Daoy (cell line): ENCODE data around the gene ARHGAP4. TPM values are rescaled to one million over a fixed set of nuclear protein-coding genes. Genes with fewer than 3 reads are reported as not detected.

ENCODE experiments used
- DNase-seq: peaks from one replicate; pipeline ENCODE4 v3.0.0-alpha.2; 2015; ENCODE audit warnings: low read depth
- total RNA-seq: library from RNA; depleted of rRNA; stranded (reverse); fragments of >200 nt; shearing (Covaris generic); gene quantifications from 2 replicates; pipeline ENCODE4 v1.2.3, GENCODE V29; 2014

Gene ARHGAP4
- total RNA-seq, 1 experiment from 2014 or later, result 2.6 TPM

DNA sequence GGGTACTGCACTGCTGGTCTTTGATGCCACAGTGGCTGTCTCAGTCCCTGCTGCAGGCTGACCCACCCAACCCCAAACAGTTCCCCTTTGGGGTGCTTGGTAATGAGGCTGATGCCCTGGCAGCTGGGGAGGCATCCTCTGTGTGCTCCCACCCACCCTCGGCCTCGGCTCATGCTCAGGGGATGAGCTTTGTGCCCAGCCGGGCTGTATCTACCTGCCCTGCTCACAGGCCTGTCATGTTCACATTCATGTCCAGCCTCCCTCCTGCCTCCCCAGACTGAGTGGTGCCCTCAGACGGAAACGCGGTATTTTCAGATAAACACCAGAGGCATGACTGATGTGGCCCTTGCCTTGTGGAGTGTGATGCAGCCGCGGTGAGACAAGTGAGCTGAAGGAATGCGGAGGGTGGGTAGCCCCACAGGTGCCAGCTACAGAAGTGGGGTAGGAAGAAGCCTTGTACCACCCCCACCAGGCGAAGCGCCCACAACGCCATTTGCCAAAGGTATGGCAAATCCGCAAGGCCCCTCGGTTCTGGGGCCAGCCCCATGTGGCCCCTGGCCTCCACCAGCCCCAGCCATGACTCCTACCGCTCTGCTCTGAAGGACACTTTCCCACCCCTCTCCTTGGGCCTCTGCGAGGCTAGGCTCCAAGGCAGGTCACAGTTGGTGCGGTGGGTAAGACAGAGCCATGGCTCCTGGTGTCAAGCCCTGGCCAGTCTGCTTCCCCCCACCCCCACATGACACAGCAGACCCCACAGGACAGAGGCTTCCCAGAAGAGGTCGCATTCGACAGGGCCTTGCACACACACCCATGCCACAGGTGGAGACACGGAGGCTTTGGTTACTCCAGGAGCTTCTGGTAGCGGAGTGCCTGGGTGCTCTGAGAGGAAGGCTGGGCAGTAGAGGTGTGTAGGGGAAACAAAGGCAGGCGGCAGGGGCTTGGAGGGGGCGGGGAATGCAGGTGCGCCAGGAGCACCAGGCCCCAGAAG is 20.2 kb upstream of the ARHGAP4 start:
- DNase-seq, result no peak

DNA sequence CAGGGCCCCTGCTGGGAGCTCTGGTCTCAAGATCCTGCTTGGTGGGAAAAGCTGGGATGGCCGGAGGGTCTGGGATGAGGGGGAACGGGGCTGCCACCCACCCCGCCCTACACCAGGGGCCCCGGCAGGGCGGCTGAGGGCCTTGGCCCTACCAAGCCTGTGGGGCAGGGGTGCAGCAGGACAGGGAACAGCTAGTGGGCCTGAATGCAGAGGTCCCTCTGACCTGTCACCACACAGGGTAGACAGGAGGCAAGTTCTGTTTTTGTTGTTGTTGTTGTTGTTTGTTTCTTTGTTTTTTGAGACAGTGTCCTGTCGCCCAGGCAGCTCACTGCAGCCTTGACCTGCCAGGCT is 18.7 kb upstream of the ARHGAP4 start:
- DNase-seq, result no peak

DNA sequence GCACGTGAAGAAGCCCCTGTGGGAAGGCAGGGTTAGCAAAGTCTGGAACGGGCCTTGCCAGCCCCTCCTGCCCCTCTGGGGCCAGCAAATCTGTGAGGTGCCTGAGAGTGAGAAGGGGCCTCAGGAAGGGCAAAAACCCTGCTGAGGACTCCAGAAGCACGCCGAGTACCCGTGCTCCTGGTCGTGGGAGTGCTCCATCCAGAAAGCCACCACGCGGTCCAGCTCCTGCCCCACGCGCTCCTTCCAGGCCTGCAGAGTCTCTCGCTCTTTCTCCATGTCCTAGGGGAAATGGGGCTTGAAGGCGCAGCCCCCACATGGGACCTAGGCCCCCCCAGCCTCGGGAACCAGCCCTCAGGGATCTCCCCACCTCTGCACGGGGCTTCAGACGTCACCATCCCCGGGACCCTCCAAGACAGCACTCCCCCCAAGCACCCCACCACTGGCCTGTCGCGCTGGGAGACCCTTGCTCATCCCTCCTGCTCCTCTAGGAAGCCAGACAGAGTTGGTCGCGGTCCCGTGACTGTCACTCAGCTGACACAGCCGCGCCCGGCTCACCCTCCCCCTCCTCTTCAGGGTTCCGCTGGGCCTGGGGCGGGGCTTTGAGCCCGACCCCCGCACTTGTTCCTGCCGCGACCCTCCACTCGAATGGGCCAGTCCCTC is 18.2 kb upstream of the ARHGAP4 start, which contains the start of gene RENBP:
RENBP (minus strand) TSS at position 504 of the 660 bp plus-strand sequence; CDS start at position 471, 33 bp downstream.
- DNase-seq, result no peak

DNA sequence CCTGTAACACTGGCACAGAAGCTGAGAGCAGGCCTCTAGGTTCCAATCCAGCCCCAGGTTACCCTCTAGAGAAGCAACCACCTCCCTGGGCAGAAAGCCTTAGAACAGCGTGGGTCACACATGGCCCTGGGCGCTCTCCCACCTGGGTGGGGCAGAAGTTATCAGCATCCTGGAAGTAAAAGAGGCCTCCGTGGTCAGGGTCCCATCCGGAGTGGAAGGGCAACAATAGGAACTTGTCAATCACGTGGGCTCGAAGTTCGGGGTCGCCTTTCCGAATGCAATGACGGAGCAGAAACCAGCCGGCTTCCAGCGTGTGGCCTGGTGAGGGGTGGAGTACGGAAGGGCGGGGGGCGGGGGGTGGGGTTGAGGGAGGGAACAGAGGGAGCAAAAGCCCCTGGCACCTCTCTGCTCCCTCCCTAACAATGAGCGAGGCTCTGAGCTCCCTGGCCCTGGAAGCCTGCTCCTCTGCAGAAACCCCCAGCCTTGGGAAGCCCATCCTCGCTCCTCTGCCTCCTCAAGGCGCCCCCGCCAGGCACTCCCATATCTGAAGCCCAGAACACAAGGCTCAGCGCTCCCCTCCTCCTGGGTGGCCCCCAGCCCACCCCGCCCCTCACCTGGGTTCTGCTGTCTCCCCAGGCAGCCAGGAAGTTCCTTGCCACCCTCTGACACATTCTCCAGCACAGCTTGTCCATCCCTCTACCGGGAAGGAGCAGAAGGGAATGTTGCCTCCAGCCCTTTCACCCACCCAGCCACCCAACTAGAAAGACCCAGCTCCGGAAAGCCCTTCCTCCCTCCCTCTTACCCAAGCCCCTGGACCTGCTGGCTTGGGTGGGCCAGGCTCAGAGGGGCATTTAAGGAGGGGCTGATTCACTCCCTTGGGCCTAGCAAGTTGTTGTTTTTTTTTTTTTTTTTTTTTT is 15.5 kb upstream of the ARHGAP4 start:
- no peak for DNase-seq

DNA sequence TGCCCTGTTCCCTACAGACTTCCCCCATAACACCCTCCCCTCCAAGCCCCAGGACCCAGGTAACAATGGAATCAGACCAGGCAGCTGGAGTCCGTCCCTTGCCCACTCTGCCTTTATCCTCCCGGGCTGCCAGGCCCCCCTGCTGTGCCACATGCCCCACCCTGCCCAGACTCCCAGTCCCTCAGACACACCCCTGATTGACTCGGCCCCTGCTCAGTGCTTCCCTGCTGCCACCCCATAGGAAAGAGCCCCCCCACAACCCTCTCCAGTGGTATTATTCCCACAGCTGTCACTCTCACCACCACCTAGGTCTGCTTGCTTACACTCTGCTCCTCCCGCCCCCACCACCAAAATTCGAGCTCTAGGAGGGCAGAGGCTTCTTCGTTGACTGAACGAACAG is 13.5 kb upstream of the ARHGAP4 start:
- no peak for DNase-seq

- no peak for DNase-seq
Observed at GRCh38 chrX:153938226-153938786, 12.2 kb upstream of the ARHGAP4 start.

GRCh38 chrX:153937056-153937455 is 11.0 kb upstream of the ARHGAP4 start:
- DNase-seq, result no peak

DNA sequence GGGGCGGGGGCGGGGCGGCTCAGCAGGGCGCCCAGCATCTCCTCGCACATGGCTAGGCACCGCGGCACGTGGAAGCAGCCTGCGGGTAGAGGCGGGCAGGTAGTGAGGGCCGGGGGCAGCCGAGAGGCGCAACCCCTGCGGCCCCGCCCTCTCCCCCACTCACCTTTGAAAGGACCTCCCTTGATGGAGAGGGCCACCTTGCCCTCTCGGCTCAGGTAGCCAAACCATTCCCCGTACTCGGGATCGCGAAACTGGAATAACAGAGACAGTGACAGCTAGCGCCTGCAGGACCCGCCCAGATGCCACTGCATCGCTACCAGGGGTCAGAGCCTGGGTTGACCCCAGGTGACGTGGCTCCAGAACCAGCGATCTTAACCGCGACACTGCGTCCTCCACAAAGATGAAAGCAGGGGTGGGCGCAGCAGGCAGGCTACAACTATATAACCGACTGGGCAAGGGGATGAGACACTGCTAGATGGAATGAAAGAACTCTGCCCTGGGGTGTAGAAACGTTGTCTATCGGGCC is 9.3 kb upstream of the ARHGAP4 start:
- DNase-seq, result no peak

- DNase-seq, result peak; percentile 83
Observed at GRCh38 chrX:153934762-153935325, 8.8 kb upstream of the ARHGAP4 start, which contains the start of gene NAA10. NAA10 (minus strand) TSS chrX:153935037; CDS start chrX:153934904, 133 bp downstream.

GRCh38 chrX:153934148-153934761 is 8.2 kb upstream of the ARHGAP4 start:
- DNase-seq, result no peak

GRCh38 chrX:153933748-153934147 is 7.7 kb upstream of the ARHGAP4 start:
- peak; percentile 18 for DNase-seq

- no peak for DNase-seq
Observed at GRCh38 chrX:153932220-153932915, 6.3 kb upstream of the ARHGAP4 start.

- DNase-seq, result no peak
Observed at GRCh38 chrX:153931748-153932147, 5.7 kb upstream of the ARHGAP4 start.

DNA sequence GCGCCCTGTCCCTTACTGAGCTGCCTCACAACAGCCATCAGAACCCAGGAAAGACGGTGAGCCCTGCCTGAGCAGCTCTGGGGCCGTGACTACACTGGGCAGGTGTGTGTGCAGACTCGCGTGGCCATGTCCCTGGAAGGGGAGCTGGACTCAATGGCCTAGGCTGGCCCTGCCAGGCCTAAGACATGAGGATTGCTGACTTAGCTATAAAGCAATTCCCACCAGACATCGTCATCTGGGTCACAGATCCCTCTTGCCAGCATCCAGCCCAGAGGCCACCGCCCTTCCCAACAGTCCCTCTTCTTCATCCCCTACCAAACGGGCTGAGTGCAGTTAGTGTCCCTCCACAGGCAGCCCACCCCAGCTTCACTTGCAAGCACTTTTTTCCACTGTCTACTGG is 5.1 kb upstream of the ARHGAP4 start:
- no peak for DNase-seq

- no peak for DNase-seq
Observed at GRCh38 chrX:153930011-153930910, 4.2 kb upstream of the ARHGAP4 start.

DNA sequence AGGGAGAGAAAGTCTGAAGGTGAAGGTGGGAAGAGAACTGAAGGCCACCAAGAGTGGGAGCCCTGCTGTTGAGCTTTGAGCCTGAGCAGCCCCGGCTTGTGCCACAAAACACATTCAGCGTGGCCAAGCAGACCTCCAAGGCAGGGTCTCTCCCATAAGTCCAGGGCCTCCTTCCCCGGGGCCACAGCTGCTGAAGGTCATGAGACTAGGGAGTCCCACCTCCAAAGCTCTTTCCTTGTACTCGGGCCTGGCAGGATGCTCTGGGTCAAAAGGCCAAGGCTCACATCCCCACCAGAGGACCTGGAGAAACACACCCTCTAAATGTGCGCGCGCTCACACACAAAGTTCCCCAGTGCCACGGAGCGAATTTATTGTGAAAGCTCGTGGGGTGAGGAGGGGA is 3.5 kb upstream of the ARHGAP4 start:
- no peak for DNase-seq

DNA sequence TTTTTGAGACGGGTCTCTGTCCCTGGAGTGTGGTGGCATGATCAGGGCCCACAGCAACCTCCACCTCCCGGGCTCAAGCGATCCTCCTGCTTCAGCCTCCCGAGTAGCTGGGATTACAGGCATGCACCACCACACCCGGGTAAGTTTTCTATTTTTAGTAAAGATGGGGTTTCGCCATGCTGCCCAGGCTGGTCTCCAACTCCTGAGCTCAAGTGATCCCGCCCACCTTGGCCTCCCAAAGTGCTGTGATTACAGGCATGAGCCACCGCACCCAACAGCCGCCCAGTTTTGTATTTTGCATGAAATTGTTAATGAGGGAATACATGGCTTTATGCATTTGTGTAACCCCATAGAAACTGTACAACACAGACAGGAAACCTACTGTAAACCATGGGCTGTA is 2.8 kb upstream of the ARHGAP4 start:
- no peak for DNase-seq

GRCh38 chrX:153927922-153928760 is 2.1 kb upstream of the ARHGAP4 start:
- peak; percentile 97 for DNase-seq
